ENCODE measurements around the gene KLF11.

KLF11 gene

DNA sequence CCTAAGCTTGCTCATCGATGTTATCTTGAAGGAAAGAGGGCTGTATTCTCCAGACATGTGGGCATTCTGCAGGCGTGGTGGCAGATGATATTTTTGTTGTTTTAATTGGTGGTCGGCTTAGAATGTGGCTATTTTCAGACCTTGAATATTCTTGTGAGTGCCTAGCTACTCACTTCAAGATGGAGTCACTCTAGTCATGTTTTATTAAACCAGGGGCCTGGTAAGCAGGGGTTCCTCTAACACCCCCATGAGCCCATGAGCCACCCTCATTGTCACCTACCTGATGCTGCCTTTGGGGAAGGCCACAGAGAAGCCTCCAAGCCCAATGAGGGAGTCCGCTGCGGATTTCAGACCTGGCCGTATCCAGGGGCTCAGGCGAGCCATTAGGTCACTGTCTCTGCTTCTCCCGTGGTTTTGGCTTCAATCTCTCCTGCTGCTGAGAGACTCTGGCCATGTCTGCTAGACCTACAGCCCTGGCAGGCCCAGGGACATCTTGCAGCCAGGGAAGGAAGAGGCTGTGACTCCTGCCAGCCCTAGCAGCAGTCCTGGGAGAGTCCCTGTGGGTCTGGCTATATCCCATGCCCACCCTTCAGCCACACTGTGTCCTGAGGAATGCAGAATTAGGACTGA lies 16.3 kb upstream of the KLF11 start:
- Histone ChIP-seq H3K27ac (no peak overlapping the region), H3K27me3 (no peaks in the 10 kb centered on the region), H3K4me1 (peaks cover 0 to 6% (median 0%) of the 10 kb centered on the region in 4 donors), H3K9me3 (no peaks in the 10 kb centered on the region), H3K4me3 (no peak overlapping the region), H3K36me3 (no peaks in the 10 kb centered on the region)
- intact Hi-C loops (cut with DNase I; ENCODE audit: low total_unique reads) = no loop called here
- TF ChIP-seq, protein P1, sequence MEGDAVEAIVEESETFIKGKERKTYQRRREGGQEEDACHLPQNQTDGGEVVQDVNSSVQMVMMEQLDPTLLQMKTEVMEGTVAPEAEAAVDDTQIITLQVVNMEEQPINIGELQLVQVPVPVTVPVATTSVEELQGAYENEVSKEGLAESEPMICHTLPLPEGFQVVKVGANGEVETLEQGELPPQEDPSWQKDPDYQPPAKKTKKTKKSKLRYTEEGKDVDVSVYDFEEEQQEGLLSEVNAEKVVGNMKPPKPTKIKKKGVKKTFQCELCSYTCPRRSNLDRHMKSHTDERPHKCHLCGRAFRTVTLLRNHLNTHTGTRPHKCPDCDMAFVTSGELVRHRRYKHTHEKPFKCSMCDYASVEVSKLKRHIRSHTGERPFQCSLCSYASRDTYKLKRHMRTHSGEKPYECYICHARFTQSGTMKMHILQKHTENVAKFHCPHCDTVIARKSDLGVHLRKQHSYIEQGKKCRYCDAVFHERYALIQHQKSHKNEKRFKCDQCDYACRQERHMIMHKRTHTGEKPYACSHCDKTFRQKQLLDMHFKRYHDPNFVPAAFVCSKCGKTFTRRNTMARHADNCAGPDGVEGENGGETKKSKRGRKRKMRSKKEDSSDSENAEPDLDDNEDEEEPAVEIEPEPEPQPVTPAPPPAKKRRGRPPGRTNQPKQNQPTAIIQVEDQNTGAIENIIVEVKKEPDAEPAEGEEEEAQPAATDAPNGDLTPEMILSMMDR (IDR thresholded peaks at IDR 0.05) = no peak
- DNase-seq = no peak

DNA sequence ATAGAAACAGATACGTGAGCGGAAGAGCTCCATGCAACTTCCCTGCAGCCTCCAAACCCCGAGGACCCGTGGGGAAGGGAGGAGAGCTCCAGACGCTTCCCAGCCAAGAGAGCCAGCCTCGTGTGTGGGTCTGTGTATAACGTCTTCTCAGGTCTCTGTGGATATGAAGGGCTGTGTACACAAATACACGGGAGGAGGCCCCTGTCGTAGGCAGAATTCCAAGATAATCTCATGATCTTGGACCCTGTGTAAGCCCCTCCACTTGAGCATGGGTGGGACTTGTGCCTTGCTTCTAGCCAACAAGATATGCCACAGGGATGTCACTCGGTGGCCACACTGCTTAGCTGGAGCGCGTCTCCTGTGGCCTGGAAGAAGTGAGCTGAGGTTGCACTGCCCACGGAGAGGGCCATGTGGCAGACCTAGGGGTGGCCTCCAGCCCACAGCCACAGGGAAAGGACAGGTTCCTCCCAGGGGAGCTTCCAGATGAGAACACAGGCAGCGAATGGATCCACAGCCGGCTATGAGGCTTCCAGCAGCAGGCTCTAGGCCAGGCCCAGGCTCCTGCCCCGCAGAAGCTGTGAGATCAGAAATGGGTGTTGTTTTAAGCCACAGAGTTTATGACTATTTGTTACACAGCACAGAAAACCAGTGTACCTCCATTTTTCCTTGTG lies 15.6 kb upstream of the KLF11 start:
- TF ChIP-seq, protein P1 (IDR thresholded peaks at IDR 0.05) = no peak
- Histone ChIP-seq H3K4me3 (no peak overlapping the region), H3K9me3 (no peaks in the 10 kb centered on the region), H3K36me3 (no peaks in the 10 kb centered on the region), H3K27ac (no peak overlapping the region), H3K4me1 (peaks cover 0 to 6% (median 0%) of the 10 kb centered on the region in 4 donors), H3K27me3 (no peaks in the 10 kb centered on the region)
- no peak for DNase-seq
- intact Hi-C loops (cut with DNase I; ENCODE audit: low total_unique reads) = no loop called here

DNA sequence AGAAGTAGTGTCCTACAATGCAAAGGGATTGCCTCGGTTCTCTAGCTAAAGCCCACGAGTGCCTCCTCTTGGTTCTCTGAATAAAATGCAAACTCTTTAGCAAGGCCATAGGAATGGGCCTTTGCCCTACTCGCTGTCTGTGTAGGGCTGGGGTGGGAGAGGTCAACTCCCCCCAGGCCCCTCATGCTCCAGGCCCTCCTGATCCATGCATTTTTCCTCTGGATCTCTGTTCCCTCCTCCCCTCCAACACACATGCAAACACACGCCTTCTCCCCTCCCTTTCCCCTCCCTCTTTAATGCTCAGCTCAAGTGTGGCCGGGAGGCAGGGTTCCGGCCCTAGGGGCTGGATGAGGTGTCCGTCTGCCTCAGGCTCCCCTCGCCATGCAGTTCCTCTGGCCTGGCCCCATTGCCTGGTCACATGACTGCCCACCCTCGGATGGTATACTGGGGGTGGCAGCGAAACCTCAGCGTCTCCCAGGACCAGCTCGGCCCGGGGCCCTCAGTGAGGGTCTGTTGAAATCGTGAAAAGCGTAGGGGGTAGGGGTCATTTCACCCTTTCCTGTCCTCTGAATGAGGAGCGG lies 14.9 kb upstream of the KLF11 start:
- no peak overlapping the region for H3K4me3 ChIP-seq
- H3K36me3 ChIP-seq = no peaks in the 10 kb centered on the region
- DNase-seq = no peak
- H3K4me1 ChIP-seq = peaks cover 0 to 6% (median 0%) of the 10 kb centered on the region in 4 donors
- intact Hi-C loops (cut with DNase I; ENCODE audit: low total_unique reads) = no loop called here
- H3K27me3 ChIP-seq = no peaks in the 10 kb centered on the region
- H3K9me3 ChIP-seq = no peaks in the 10 kb centered on the region
- no peak overlapping the region for H3K27ac ChIP-seq
- TF ChIP-seq, protein P1 (IDR thresholded peaks at IDR 0.05) = no peak

DNA sequence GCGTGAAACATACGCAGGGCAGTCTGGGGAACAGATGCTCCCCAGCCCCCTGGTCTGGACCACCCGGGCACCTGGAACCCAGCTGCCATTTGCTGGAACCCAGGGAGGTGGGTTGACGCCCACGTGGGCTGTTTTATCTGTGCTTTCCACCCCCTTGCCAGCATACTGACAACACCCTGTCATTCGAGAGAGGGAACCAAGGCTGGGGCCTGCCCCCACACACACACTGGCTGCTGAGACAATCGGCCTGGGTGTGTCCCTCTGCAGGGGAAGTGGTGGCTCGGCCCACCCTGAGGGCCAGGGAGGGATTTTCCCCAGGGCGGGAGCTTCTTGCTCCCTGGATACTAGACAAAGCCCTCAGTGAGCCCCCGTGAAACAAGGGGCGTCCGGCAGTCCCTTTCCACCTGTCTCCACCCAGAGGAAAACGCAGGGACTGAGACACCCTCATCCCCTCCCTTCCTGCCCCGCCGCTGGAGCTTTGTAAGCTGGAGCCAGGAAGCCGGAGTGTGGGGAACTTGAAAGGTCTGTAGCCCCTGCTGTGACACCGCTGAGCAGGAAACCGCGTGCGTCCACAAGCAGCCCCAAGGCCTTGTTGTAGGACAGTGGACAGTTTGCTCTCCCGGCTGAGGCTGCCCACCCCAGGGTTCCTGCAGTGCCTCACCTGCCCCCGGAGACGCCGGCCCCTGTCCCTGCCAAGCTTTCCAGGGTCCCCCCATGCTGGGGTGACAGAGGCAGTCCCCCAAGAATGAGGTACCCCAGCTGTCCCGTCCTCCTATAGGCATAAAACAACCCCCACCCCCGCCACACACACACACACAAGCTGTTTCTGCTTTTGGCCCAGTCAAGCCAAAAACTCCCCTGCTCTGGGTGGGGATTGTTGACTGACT lies 14.1 kb upstream of the KLF11 start:
- no peaks in the 10 kb centered on the region for H3K27me3 ChIP-seq
- H3K27ac ChIP-seq = no peak overlapping the region
- DNase-seq = peak in 1 of 2 donors; percentile 71
- TF ChIP-seq, protein P1 (IDR thresholded peaks at IDR 0.05) = no peak
- no peaks in the 10 kb centered on the region for H3K36me3 ChIP-seq
- no peak overlapping the region for H3K4me3 ChIP-seq
- H3K4me1 ChIP-seq = peaks cover 0 to 6% (median 0%) of the 10 kb centered on the region in 4 donors
- intact Hi-C loops (cut with DNase I; ENCODE audit: low total_unique reads) = no loop called here
- H3K9me3 ChIP-seq = no peaks in the 10 kb centered on the region

DNA sequence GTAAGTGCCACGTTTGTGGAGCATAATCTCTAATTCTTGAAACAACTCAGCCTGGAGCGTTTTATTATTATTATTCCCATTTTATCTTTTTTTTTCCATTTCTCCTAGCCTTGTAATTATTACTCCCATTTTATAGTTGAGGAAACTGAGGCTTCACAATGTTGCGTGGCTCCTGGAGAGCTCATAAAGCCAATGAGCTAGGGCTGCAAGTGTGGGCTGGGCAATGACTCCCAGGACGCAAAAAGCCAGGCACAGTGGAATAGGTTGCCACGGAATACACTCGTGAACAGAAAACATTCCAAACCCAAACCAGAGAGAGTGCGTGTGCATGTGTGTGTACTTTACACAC lies 13.5 kb upstream of the KLF11 start:
- DNase-seq = no peak

More for the DNA sequence above, 13.5 kb upstream of the KLF11 start:
- TF ChIP-seq, protein P1 (IDR thresholded peaks at IDR 0.05) = no peak
- Histone ChIP-seq H3K4me3 (no peak overlapping the region), H3K36me3 (no peaks in the 10 kb centered on the region), H3K4me1 (peaks cover 0 to 6% (median 0%) of the 10 kb centered on the region in 4 donors), H3K27me3 (no peaks in the 10 kb centered on the region), H3K9me3 (no peaks in the 10 kb centered on the region), H3K27ac (no peak overlapping the region)
- intact Hi-C loops (cut with DNase I; ENCODE audit: low total_unique reads) = no loop called here
